Sigmoid colon (tissue), 4 donors: ENCODE measurements around the gene MLEC.

Experiments
- POLR2A ChIP-seq, 2 donors: fragments of 450-650 bp; IDR thresholded peaks; one replicate each; pipeline ENCODE4 v1.6.1; 2016; ENCODE audit warnings: antibody characterized with exemption in 2 of 2, mild to moderate bottlenecking in 2 of 2, moderate library complexity in 2 of 2
- POLR2AphosphoS5 ChIP-seq, 4 donors: sonication (generic); formaldehyde crosslinking; IDR thresholded peaks; one replicate each; pipeline ENCODE4 v1.6.1; 2017; ENCODE audit warnings: antibody characterized with exemption in 4 of 4
- TF ChIP-seq, protein P1 (sequence below), 4 experiments: fragments of 450-650 bp in 3 of 4; fragments of 200-600 bp in 1 of 4; IDR thresholded peaks; one replicate each; pipeline ENCODE4 v1.5.1; 2016 to 2019; ENCODE audit warnings: antibody characterized with exemption in 4 of 4, mild to moderate bottlenecking in 3 of 4, moderate library complexity in 2 of 4

GRCh38 chr12:120690083-120690450, 3.1 kb downstream of the MLEC start:
- TF ChIP-seq, protein P1, sequence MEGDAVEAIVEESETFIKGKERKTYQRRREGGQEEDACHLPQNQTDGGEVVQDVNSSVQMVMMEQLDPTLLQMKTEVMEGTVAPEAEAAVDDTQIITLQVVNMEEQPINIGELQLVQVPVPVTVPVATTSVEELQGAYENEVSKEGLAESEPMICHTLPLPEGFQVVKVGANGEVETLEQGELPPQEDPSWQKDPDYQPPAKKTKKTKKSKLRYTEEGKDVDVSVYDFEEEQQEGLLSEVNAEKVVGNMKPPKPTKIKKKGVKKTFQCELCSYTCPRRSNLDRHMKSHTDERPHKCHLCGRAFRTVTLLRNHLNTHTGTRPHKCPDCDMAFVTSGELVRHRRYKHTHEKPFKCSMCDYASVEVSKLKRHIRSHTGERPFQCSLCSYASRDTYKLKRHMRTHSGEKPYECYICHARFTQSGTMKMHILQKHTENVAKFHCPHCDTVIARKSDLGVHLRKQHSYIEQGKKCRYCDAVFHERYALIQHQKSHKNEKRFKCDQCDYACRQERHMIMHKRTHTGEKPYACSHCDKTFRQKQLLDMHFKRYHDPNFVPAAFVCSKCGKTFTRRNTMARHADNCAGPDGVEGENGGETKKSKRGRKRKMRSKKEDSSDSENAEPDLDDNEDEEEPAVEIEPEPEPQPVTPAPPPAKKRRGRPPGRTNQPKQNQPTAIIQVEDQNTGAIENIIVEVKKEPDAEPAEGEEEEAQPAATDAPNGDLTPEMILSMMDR (IDR thresholded peaks at IDR 0.05) = no peak
- TF ChIP-seq POLR2A (IDR thresholded peaks at IDR 0.05) = no peak
- no peak for TF ChIP-seq POLR2AphosphoS5 (IDR thresholded peaks at IDR 0.05)
